Endothelial cell of umbilical vein (primary cell): ENCODE data around the gene PRM3. TPM values are rescaled to one million over a fixed set of nuclear protein-coding genes. Genes with fewer than 3 reads are reported as not detected.
A peak's percentile ranks its signal among the peaks of the same experiment; 100 is the strongest.

Experiments used
- BruUV-seq: library from RNA; stranded (reverse); fragments of 400-500 nt; replicated peaks from 2 replicates; lab custom pipeline; 2021; lab: Mats Ljungman, UMichigan
- CTCF ChIA-PET: fragments of 300-600, 350-600 bp; sonication (Branson Sonifier 250); formaldehyde crosslinking; loops from one replicate; lab custom pipeline; 2021; ENCODE audit warnings: antibody characterized with exemption, inconsistent platforms; lab: Charles Lee
- POLR2A ChIA-PET: fragments of 300-600, 350-600 bp; sonication (Branson Sonifier 250); formaldehyde crosslinking; loops from one replicate; lab custom pipeline; 2021; ENCODE audit warnings: antibody characterized with exemption, inconsistent platforms; lab: Charles Lee
- DNase-seq: peaks from one replicate; pipeline ENCODE4 v3.0.0-alpha.2; 2011; ENCODE audit warnings: low read depth, low spot score
- FAIRE-seq: peaks from 2 replicates; lab custom pipeline; 2011; peaks lifted over from hg19 to GRCh38; lab: Jason Lieb, UNC
- H2AFZ ChIP-seq: 2 replicates; pipeline ENCODE4 v1.6.0; 2012; ENCODE audit warnings: low read depth, low read length, control low read depth, inconsistent platforms
- H3K27ac ChIP-seq: 2 replicates; pipeline ENCODE4 v1.5.1; 2011; ENCODE audit warnings: low read depth, mild to moderate bottlenecking, control low read depth, low read length, moderate library complexity; ENCODE audit not compliant: insufficient read depth
- H3K27me3 ChIP-seq, 2 experiments: 2 replicates each; pipeline versions ENCODE4 v1.6.0 to v1.6.1; 2011; ENCODE audit warnings: low read length in 2 of 2, mixed read lengths in 1 of 2; ENCODE audit not compliant: control insufficient read depth in 2 of 2, insufficient read depth in 2 of 2
- H3K36me3 ChIP-seq, 2 experiments: 2 replicates in 1 of 2; 3 replicates in 1 of 2; pipeline ENCODE4 v1.5.1; 2011; ENCODE audit warnings: low read length in 2 of 2, mild to moderate bottlenecking in 1 of 2, moderate library complexity in 1 of 2; ENCODE audit not compliant: control insufficient read depth in 2 of 2, insufficient read depth in 2 of 2; ENCODE audit errors: extremely low read depth in 1 of 2
- H3K4me1 ChIP-seq: 3 replicates; pipeline ENCODE4 v1.5.1; 2011; ENCODE audit warnings: mild to moderate bottlenecking, low read length; ENCODE audit not compliant: control insufficient read depth, insufficient read depth; ENCODE audit errors: extremely low read depth
- H3K4me2 ChIP-seq: 2 replicates; pipeline ENCODE4 v1.6.1; 2011; ENCODE audit warnings: low read length, control low read depth, mixed read lengths; ENCODE audit not compliant: insufficient read depth
- H3K4me3 ChIP-seq, 3 experiments: fragments of 200-600 bp in 1 of 3; sonication (generic), shearing (Covaris generic) in 1 of 3; replicated peaks in 1 of 3; 2 replicates each; pipeline ENCODE4 v1.5.1; 2011 to 2016; ENCODE audit warnings: control low read depth in 3 of 3, low read length in 3 of 3, mild to moderate bottlenecking in 2 of 3, inconsistent platforms in 1 of 3, low read depth in 1 of 3, moderate library complexity in 1 of 3; ENCODE audit not compliant: insufficient read depth in 1 of 3
- H3K79me2 ChIP-seq: 2 replicates; pipeline ENCODE4 v1.6.0; 2012; ENCODE audit warnings: low read length, inconsistent platforms; ENCODE audit not compliant: control insufficient read depth, insufficient read depth
- H3K9ac ChIP-seq: replicated peaks from 2 replicates; pipeline ENCODE3; 2011; ENCODE audit warnings: low read length, control low read depth; ENCODE audit not compliant: insufficient read depth; ENCODE audit errors: extremely low read depth
- H3K9me1 ChIP-seq: replicated peaks from 3 replicates; pipeline ENCODE4 v1.6.0; 2011; ENCODE audit warnings: mild to moderate bottlenecking, low read length; ENCODE audit not compliant: control insufficient read depth, insufficient read depth; ENCODE audit errors: extremely low read depth
- H3K9me3 ChIP-seq: replicated peaks from 2 replicates; pipeline ENCODE4 v1.5.1; 2012; ENCODE audit warnings: low read length, inconsistent platforms; ENCODE audit not compliant: control insufficient read depth, insufficient read depth
- H4K20me1 ChIP-seq: replicated peaks from 2 replicates; pipeline ENCODE3; 2011; ENCODE audit warnings: mild to moderate bottlenecking, low read length; ENCODE audit not compliant: control insufficient read depth, insufficient read depth; ENCODE audit errors: extremely low read depth
- EZH2 ChIP-seq: IDR thresholded peaks from 2 replicates; pipeline ENCODE4 v1.6.1; 2012; ENCODE audit warnings: borderline replicate concordance, low read depth, mild to moderate bottlenecking, moderate library complexity, low read length, inconsistent platforms; ENCODE audit not compliant: severe bottlenecking
- FOS ChIP-seq: IDR thresholded peaks from 2 replicates; pipeline ENCODE4 v1.6.1; 2011; ENCODE audit warnings: mild to moderate bottlenecking, low read length, moderate library complexity, borderline replicate concordance; ENCODE audit not compliant: insufficient read depth
- GATA2 ChIP-seq: IDR thresholded peaks from 2 replicates; pipeline ENCODE4 v1.7.0; 2011; ENCODE audit warnings: low read depth, mild to moderate bottlenecking, moderate library complexity, mixed read lengths, low read length; ENCODE audit not compliant: insufficient read length, insufficient read depth
- JUN ChIP-seq: IDR thresholded peaks from 2 replicates; pipeline ENCODE4 v1.6.1; 2011; ENCODE audit warnings: borderline replicate concordance, low read depth; ENCODE audit not compliant: insufficient read length, insufficient read depth
- MYC ChIP-seq: IDR thresholded peaks from one replicate; pipeline ENCODE4 v1.6.1; 2011; ENCODE audit warnings: mild to moderate bottlenecking, low read depth, low read length
- POLR2A ChIP-seq: IDR thresholded peaks from 2 replicates; pipeline ENCODE4 v1.6.1; 2012; ENCODE audit warnings: low read depth, mild to moderate bottlenecking, control low read depth, low read length
- POLR2AphosphoS5 ChIP-seq: IDR thresholded peaks from 2 replicates; pipeline ENCODE4 v1.6.1; 2012; ENCODE audit warnings: low read depth, mild to moderate bottlenecking, control low read depth, low read length, moderate library complexity; ENCODE audit not compliant: insufficient read depth
- dilution Hi-C: fragments of 300-500 bp; cut with MboI; formaldehyde crosslinking; loops from one replicate; pipeline ENCODE4 v1.15.0; 2019; ENCODE audit warnings: low sequenced_read_pairs; ENCODE audit not compliant: extremely low pct_ligation_motif_present
- intact Hi-C: fragments of 100-400 bp; cut with micrococcal nuclease; formaldehyde crosslinking; loops from one replicate; pipeline ENCODE4 v1.10.0; 2022
- polyA plus RNA-seq, 4 experiments: library from polyadenylated mRNA; depleted of rRNA in 3 of 4; stranded (reverse) in 3 of 4; unstranded in 1 of 4; fragments of >200 nt; gene quantifications; 2 replicates each; pipeline versions ENCODE4 v1.2.1 to v1.2.3, GENCODE V29; 2011 to 2012; ENCODE audit warnings: missing spikeins in 1 of 4
- total RNA-seq: library from RNA; stranded (reverse); gene quantifications from 2 replicates; pipeline ENCODE4 v1.2.3, GENCODE V29; 2021
- TF ChIP-seq, protein P1 (sequence below), 2 donors: IDR thresholded peaks; 1 replicate in 1 of 2; 2 replicates in 1 of 2; pipeline ENCODE4 v1.5.1; 2011; ENCODE audit warnings: low read length in 2 of 2, mild to moderate bottlenecking in 2 of 2, moderate library complexity in 2 of 2, control low read depth in 1 of 2, inconsistent platforms in 1 of 2, low read depth in 1 of 2; ENCODE audit not compliant: insufficient read depth in 1 of 2; ENCODE audit errors: extremely low read depth in 1 of 2
- TF ChIP-seq, protein P2 (sequence below): IDR thresholded peaks from 2 replicates; pipeline ENCODE4 v1.6.1; 2011; ENCODE audit not compliant: insufficient read depth, insufficient read length

Gene PRM3
- total and polyA plus RNA-seq, 2 donors (not counting 3 experiments of a cell fraction or from before 2014, with no cell fraction given): not detected

DNA sequence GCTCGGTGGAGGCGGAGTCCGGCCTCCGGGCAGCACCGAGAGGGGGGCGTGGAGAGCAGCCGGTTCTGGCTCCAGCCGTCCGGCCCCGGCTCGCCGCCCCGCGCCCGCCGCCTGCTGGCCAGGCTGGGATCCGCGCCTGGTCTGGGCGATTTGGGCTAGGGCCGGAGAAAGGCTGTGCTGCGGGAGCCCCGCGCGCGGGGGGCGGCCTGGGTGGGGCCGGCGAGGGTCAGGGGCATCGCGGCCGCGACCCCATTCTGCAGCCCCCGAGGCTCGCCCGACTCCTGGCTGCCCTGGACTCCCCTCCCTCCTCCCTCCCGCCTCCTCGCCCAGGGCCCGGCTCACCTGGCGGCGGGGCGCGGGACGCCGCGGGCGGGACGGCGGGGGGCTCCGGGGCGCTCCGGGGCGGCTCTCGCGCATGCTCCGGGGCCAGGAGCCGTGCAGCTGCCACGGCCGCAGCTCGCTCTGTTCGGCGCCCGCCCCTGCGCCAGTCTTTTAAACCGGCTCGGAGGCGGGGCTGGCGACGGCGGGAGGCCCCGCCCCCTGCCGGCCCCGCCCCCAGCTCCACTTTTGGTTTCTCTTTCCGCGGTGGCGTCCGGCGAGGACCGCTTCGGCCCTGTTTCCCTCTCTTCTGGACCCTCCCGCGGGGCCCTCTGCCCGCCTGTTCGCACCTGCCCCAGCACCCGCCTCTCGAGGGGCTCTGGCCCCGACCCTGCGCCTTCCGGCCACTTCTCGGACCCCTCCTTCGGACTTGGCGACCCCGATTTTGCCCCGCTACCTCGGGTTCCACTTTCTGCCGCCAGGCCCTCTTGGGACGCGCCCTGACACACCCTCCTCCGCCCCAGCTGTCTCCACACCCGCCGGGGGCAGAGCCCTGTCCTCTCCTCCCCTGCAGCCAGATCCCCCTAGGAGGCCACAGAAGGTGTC, 17.4 kb downstream of the PRM3 start, which contains the start of gene SOCS1:
TSS of gene SOCS1 (minus strand) at position 468 of the 924 bp plus-strand sequence. CDS start 726 bp downstream, outside the sequence.
- no peaks in the 10 kb centered on the region for H4K20me1 ChIP-seq
- H3K27ac ChIP-seq: peak within 1 kb of the TSS; percentile 31
- intact Hi-C loops: loop anchor here (1.0 to 10.0 kb wide), 6 partner anchors 53 to 411 kb away; partner anchors contain the start of gene SNN
- peak within 1 kb of the TSS; percentile 43 to 89 (median 73) for H3K4me3 ChIP-seq
- H3K27me3 ChIP-seq: peaks cover 0 to 1% of the 10 kb centered on the region in 2 experiments
- H3K9me3 ChIP-seq: no peaks in the 10 kb centered on the region
- peak within 1 kb of the TSS; percentile 78 for H3K4me2 ChIP-seq
- no peaks in the 10 kb centered on the region for H3K36me3 ChIP-seq
- DNase-seq: peak; percentile 78
- H2AFZ ChIP-seq: peak within 1 kb of the TSS; percentile 84
- dilution Hi-C loops: no loop called here
- TF ChIP-seq POLR2A (peak; percentile 97), JUN (no peak), MYC (no peak), FOS (no peak), POLR2AphosphoS5 (peak; percentile 97), GATA2 (no peak), EZH2 (no peak)
- TF ChIP-seq, protein P1, sequence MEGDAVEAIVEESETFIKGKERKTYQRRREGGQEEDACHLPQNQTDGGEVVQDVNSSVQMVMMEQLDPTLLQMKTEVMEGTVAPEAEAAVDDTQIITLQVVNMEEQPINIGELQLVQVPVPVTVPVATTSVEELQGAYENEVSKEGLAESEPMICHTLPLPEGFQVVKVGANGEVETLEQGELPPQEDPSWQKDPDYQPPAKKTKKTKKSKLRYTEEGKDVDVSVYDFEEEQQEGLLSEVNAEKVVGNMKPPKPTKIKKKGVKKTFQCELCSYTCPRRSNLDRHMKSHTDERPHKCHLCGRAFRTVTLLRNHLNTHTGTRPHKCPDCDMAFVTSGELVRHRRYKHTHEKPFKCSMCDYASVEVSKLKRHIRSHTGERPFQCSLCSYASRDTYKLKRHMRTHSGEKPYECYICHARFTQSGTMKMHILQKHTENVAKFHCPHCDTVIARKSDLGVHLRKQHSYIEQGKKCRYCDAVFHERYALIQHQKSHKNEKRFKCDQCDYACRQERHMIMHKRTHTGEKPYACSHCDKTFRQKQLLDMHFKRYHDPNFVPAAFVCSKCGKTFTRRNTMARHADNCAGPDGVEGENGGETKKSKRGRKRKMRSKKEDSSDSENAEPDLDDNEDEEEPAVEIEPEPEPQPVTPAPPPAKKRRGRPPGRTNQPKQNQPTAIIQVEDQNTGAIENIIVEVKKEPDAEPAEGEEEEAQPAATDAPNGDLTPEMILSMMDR (IDR thresholded peaks at IDR 0.05; ENCODE audit: extremely low read depth in 1 of 2, insufficient read depth in 1 of 2, low read depth in 1 of 2, low read length in 2 of 2): peak; percentile 76 to 86
- TF ChIP-seq, protein P2, sequence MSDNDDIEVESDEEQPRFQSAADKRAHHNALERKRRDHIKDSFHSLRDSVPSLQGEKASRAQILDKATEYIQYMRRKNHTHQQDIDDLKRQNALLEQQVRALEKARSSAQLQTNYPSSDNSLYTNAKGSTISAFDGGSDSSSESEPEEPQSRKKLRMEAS: no peak
- no TSS peak for BruUV-seq
- CTCF ChIA-PET: interaction anchor here (0.6 to 8.3 kb wide), 64 partner anchors 9 to 314 kb away, joined by 3 to 347 read pairs (median 4); partner anchors contain the start of genes CLEC16A, DEXI and TNP2
- POLR2A ChIA-PET: interaction anchor here (0.6 to 2.5 kb wide), 22 partner anchors 9 to 839 kb away, joined by 3 to 22 read pairs (median 3); no protein-coding TSS in a partner anchor
- H3K4me1 ChIP-seq: peaks cover 10% of the 10 kb centered on the region
- peak within 1 kb of the TSS; percentile 76 for H3K9ac ChIP-seq
- H3K9me1 ChIP-seq: no peaks in the 10 kb centered on the region
- no peaks in the 10 kb centered on the region for H3K79me2 ChIP-seq
- FAIRE-seq: peak; percentile 88
